HuH-7.5 (cell line): ENCODE measurements around the gene XIRP2.
A peak's percentile ranks its signal among the peaks of the same experiment; 100 is the strongest.

Source experiments
- DNase-seq: peaks from one replicate; pipeline ENCODE4 v3.0.0; 2011; ENCODE audit warnings: low spot score

Gene XIRP2

DNA sequence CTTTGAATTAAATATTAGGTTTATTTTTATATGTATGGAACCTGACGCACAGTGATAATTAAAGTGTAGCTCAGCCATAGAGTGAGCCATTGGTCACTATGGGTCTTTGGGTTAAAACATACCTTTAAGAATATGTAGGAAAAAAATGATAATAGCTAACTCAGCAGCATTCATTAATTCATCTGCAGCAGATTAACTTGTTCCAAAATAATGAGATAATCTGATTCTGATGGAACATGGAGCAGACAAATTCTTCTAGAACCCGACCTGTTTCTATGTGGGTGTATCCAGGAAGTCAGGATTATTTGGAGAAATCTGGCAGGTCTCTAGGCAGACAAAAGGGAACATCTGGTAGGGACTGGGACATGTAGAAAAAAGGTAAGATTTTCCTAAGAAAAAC lies at the start of gene XIRP2:
XIRP2 (plus strand) TSS at position 301 of the 400 bp plus-strand sequence. CDS start 15,003 bp downstream, outside the sequence.
- no peak for DNase-seq

GRCh38 chr2:166841152-166841551 lies 47.1 kb upstream of the XIRP2 start:
- DNase-seq = no peak

- DNase-seq = no peak
Observed at GRCh38 chr2:166841679-166842078, 46.6 kb upstream of the XIRP2 start.

GRCh38 chr2:166844111-166844510 lies 44.2 kb upstream of the XIRP2 start:
- no peak for DNase-seq

DNA sequence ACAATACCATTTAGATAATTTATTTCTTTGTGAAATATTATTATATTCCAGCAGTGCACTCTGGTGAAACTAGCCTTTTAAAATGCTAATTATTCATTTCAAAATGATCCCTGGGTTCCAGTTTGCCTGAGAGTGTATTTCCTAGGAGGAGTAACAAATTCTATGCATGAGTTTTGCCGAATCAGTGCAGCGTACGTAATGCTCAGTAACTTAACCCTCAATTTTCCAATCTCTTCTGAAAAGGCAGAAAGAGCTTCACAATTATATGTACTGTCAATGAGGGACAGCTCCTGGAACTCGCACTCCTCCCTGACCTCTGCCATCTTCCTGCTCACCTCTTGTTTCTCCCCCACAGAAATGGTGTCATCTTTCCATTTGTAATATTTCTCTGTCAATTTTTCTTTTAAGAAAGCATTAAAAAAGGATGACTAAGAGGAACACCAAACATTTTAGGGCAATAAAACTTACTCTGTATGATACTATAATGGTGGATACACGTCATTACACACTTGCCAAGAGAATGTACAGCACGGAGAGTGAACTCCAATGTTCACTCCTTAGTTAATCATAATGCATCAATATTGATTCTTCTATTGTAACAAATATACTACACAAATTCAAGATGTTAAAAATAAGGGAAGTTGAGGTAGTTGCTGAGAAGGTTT lies 25.7 kb upstream of the XIRP2 start:
- no peak for DNase-seq

GRCh38 chr2:166867874-166868514 lies 20.3 kb upstream of the XIRP2 start:
- DNase-seq = no peak

DNA sequence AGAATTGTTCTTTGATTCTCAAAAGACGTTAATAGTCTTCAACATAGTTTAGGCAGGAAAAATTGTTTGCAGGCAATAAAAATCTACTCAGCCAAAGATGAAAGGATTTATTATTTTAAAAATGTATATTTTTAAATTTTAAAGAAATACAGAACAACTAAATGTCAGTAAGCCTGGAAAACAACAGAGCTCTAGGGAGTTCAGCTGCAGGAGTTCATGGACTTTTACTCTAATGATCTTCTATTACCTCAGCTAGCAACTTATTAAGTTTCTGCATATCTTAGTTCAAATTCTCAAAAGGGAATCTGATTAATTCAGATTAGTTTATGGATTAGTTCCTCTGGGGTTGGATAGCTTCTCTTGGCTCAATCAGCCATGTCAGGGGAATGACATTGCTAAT lies 17.9 kb upstream of the XIRP2 start:
- DNase-seq = no peak

DNA sequence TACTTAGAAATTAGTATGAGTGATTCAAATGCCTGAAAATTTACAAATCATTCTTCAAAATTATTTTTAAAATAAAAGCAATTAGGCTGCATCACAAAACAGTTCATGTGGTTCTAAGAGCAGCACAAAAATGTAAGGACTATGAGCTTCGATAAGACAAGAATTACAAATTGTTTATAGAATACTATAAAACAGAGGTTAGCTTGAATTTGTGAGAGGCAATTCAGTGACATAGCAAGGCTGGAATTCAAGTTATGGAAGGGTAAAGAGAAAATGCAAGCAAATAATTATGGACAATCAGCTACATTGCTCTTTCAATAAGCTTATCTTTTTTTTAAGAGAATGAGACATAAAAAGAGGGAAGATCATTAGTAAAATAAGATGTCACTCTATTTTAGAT lies 7.1 kb upstream of the XIRP2 start:
- no peak for DNase-seq

GRCh38 chr2:166882851-166883250 lies 5.4 kb upstream of the XIRP2 start:
- DNase-seq = no peak

- DNase-seq = no peak
Observed at GRCh38 chr2:166891727-166892126, 3.4 kb downstream of the XIRP2 start.

GRCh38 chr2:166892397-166892796 lies 4.1 kb downstream of the XIRP2 start:
- no peak for DNase-seq

- no peak for DNase-seq
Observed at GRCh38 chr2:166895243-166895642, 7.0 kb downstream of the XIRP2 start.

DNA sequence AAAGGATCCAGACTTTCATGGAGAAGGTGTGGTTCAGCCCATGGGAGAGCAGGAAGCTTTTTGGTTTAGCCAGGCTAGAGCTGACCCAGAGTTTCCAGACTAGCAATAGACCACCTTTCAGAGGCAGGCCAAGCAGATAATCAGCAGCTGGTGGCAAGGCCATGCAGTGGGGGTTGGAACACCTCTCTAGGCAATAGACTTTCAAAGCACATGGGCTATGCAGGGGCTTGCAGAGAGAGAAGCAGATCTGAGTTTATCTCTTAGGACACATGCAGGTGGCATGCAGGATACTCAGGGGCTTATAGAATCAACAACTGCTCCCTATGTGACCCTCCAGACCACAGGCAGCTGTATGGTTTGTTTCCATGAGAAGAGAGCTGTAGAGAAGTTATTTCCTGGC lies 9.4 kb downstream of the XIRP2 start:
- no peak for DNase-seq

- DNase-seq = no peak
Observed at GRCh38 chr2:166899676-166900075, 11.4 kb downstream of the XIRP2 start.

- DNase-seq = no peak
Observed at GRCh38 chr2:166900700-166901099, 12.4 kb downstream of the XIRP2 start.

DNA sequence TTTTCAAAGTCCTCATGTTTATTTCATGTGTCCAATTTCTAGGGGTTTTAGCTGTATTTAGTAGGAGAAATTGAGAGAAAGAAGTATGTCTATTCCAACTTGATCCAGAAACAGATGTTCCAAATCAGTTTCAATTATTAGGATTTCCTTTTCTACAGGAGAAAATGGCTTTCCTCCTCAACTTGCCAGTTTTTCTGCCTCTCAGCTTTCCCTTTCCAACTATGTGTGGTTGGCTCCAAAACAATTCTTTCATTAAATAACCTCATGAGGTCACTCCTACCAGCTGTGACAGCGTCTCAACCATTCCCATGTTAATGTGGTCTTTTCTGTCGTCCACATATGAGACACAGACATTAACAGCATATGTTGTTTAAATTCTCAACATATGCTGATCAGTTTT lies 13.1 kb downstream of the XIRP2 start:
- DNase-seq = no peak

DNA sequence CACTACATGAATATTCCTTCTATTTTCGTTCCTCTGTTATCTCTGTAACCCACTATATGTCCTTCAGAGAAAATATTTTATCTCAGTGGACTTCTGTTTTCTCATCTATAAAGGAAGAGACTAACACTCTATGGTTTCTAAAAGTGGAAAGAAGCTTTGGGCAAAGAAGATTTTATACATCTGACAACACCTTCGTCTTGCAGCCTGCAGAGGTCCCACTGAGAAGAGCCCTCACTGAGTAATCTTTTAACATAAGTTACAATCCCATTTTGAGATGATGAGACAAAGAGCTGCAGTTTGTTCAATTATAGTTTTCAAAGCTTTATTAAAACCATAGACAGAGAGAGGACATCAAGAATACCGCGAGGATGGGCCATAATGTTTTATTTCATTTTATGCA lies 28.7 kb downstream of the XIRP2 start:
- DNase-seq = no peak

- peak; percentile 9 for DNase-seq
Observed at GRCh38 chr2:166917415-166917814, 29.1 kb downstream of the XIRP2 start.

- no peak for DNase-seq
Observed at GRCh38 chr2:166921261-166921896, 33.1 kb downstream of the XIRP2 start.

DNA sequence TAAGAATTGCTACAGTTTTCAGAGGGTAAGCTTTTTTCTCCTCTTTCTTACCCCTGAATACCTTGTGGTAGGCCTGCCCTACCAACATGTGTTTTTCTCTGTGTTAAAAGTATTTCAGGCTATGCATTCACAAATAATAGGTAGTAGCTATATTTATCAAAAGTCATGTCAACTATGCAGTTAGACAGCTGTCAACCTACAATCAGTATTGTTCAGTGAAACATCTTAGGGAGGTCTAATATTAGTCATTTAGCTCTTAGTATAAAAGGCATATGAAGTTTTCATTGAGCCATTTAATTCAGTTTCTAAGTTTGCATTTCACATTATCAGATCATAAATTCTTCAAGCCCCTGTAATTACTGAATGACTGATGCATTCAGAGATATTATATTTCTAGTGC lies 36.7 kb downstream of the XIRP2 start:
- no peak for DNase-seq

DNA sequence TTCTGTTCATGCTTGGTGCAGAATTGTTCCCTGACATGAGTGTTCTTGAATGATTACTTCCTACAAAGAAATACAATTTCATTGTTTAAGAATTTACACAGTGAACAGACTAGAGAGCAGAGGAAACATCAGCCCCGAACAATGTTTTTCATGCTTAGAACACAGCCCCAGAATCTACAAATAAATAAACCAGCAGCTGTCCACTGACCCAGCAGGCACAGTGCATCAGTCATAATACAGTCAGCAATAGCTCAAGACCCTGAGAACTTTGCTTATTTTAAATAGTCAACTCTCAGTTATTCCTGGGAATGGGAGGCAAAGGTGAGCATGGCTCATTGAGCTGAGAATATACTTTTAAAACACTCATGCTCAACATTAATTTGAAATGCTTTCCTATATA lies 38.4 kb downstream of the XIRP2 start:
- no peak for DNase-seq

DNA sequence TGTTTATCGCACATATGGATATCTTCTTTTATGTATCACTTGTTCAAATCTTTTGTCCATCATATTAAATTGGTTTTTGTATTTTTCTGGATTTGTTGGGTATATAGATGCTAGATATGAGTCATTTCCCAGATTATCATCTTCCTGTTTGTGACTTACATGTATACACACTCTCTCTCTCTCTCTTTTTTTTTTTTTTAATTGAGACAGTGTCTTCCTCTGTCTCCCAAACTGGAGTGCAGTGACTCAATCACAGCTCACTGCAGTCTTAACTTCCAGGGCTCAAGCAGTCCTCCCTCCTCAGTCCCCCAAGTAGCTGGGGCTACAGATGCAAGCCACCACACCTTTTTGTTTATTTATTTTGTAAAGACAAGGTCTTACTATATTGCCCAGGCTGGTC lies 43.8 kb downstream of the XIRP2 start:
- no peak for DNase-seq

DNA sequence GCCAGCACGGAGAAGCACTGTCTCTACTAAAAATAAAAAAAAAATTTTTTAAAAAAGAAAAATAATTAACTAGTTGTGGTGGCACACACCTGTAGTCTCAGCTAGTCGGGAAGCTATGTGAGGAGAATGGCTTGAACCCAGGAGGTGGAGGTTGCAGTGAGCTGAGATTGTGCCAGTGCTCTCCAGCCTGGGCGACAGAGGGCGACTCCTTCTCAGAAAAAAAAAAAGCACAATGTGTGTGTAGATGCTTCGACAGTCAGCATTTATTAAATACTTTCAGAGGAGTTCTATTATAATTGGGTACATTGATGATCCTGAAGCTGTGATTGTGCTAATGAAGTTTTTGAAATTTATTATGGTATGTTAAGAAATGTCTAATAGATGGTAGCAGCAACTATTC lies 46.5 kb downstream of the XIRP2 start:
- no peak for DNase-seq

DNA sequence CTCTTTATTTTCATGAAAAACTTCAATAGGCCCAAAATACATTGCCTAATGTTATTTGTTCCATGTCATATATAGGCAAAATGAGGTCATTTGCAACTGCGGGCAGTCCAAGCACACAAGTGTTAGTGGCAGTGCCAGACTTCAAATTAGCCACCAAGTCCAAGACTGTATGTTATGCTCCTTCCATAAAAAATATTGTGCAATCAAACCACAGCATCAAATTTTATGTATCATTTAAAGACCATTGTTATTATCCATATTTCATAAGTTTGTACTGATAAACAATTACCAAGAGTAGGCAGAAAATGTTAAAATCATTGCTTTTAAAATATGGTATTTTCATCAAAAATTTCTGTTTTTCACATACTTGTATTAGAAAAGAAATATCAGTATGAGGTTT lies 54.1 kb downstream of the XIRP2 start:
- no peak for DNase-seq
